HG02759 (cell line): ENCODE data around the gene MAP4.

Experiments
- ATAC-seq: cut with Tn5 transposase; IDR thresholded peaks from one replicate; pipeline ENCODE4 v1.9.1; 2021; ENCODE audit warnings: mild to moderate bottlenecking, moderate library complexity; ENCODE audit not compliant: unreplicated experiment

Gene MAP4

DNA sequence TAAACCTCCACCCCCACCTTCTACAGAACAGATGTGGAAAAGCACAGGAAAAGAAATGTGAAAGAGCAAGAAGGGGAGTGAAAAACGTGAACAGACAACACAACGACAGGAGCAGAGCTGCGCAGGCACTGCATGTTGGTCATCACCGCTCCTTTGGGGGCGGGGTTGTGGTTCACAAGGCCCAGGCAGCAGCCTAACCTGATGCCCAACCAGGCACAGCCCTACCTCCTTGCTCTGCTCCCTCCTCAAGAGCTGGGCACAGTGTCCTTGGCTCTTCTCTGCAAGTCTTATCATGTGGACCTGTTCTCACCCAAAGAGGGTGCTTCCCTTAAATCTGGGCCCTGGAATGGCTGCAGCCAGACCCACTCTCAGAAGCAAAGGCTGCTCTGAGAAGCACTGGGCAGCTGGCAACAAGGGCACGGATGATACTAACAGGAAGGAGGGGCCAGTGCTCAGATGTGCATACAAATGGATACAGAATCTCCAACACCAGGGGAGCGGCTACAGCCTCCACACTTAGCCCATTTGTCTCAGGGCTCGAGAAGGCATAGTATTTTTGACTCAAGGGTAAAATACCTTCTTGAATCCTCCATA lies 148.7 kb downstream of the MAP4 start:
- ATAC-seq: no peak

GRCh38 chr3:47865192-47865591 lies 151.0 kb downstream of the MAP4 start:
- no peak for ATAC-seq

DNA sequence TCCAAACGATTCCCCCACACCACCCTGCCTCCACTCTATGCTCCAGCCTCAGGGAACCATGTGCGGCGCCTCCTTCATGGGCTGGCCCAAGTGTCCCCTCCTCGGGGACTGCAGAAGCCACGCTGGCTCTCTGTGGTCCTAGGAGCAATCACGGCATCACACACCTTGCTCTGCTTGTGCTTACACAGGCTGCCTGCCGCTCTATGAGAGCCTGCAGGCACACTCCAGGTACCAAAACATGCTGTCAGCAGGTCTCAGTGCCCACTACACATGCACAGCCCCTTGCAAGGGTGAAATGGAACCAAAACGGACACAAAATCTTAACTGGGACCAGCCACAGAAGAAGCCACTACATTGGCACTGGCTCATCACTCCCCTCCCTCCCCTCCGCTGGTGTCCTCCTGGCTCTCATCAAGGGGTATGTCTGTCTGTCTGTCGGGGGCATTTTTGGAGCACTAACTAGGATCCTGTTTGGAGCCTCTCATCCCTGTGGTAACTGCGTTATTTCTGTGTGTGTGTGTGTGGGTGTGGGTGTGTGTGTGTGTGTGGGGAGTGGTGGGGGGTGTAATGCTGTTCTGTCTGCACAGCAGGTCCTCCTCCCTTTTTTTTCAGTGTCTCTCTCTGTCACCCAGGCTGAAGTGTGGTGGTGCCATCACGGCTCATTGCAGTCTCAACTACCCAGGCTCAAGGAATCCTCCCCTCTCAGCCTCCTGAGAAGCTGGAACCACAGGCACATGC lies 152.7 kb downstream of the MAP4 start:
- ATAC-seq: no peak

DNA sequence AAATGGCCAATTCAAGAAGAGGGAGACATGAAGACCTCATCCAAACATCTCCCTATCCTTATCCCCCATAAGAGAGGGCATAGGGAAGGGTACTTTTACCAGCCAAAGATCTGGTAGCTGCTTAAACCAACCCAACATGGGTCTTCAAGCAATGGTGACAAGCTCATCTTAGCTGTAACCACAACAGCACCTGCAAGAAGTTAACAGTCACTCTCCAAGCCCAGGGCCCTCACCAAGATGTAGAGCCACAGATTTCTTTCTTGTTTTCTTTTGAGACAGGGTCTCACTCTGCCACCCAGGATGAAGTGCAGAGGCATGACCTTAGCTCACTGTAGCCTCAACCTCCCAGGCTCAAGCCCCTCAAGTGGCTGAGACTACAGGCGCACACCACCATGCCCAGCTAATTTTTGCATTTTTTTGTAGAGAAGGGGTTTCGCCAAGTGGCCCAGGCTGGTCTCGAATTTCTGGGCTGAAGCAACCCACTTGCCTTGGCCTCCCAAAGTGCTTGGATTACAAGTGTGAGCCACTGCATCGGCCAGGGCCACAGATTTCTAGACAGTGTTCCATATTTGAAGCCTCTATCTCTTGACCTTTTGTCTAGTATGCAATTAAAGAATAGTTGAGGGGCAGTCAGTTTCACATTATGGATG lies 156.1 kb downstream of the MAP4 start:
- ATAC-seq: no peak

- no peak for ATAC-seq
These were observed 159.1 kb downstream of the MAP4 start for GRCh38 chr3:47857151-47857550.

DNA sequence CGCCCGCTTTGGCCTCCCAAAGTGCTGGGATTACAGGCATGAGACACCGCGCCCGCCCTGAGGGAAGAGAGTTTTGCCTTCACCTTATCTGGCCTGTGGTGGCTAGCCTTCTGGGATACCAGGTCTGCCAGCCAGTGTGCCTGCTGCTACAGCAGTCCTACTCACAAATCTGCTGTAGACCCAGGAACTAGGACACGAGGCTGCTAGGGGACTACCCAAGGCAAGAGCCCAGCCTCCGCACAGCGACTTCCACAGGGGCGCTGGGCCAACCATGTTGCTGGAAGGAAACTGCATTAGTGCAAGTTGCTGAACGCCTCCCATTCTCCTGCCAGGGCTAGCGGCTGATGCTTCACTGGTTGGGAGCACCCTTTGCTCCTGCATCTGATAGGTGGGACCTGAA lies 159.5 kb downstream of the MAP4 start:
- no peak for ATAC-seq

DNA sequence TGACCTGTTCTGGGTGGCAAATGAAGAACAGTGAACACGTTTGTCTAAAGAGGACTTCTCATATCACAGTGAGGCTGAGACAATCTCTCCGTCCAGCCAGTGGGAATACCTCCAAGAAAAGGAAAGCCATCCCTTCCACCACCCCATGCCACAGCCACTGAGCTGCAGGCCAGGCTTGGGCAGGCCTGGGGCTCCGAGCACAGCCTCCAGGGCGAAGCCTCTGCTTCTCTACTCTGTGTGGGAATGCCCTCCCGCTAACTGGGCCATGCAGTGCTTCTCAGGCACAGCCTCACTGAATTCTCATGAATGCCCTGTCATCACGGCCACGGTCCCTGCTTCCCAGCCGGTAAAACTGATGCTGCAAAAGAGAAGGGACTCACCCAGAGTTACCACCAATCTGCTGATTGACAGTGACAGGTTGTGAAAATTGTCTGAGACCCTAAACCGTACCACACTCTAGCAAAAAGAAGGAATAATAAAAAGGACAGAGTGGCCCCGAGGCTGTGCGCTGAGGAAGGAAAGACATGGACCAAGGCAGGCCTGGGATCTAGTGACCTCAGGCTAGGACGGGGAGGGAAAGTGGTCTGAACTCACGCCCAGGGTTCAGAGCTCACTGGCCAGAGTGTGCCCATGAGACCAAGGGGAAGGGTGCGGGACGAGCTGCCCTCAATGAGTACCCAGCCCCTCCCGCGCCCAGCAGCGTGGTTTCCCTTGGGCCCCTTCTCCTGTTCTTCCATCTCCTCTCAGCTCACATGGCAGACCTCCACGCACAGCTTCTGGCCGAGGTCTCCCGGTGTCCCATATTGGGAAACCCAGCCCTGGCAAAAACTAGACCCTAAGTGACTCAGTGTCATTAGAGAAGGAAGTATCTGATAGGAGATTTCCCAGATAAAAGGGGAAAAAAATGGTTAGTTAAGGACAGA lies 160.5 kb downstream of the MAP4 start:
- no peak for ATAC-seq

- ATAC-seq: no peak
These were observed 161.3 kb downstream of the MAP4 start for GRCh38 chr3:47854720-47855455.

DNA sequence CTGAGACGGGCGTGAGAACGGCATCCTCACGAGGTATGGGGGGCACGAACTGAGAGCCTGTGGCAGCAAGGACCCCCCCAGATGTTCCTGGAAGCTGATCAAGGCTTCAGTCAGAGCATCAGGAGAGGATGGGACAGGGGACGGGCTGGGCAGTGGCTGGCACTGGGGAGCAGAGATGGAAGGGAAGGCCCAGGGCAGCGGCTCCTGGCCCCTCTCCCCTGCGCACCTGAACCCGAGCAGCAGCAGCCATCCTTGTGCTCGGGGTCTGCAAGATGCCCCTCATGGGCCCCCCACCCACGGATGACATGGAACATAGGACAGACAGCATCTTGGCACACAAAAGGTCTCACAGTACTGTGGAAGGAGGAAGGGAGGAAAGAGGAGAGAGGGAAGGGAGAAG lies 161.9 kb downstream of the MAP4 start:
- no peak for ATAC-seq

DNA sequence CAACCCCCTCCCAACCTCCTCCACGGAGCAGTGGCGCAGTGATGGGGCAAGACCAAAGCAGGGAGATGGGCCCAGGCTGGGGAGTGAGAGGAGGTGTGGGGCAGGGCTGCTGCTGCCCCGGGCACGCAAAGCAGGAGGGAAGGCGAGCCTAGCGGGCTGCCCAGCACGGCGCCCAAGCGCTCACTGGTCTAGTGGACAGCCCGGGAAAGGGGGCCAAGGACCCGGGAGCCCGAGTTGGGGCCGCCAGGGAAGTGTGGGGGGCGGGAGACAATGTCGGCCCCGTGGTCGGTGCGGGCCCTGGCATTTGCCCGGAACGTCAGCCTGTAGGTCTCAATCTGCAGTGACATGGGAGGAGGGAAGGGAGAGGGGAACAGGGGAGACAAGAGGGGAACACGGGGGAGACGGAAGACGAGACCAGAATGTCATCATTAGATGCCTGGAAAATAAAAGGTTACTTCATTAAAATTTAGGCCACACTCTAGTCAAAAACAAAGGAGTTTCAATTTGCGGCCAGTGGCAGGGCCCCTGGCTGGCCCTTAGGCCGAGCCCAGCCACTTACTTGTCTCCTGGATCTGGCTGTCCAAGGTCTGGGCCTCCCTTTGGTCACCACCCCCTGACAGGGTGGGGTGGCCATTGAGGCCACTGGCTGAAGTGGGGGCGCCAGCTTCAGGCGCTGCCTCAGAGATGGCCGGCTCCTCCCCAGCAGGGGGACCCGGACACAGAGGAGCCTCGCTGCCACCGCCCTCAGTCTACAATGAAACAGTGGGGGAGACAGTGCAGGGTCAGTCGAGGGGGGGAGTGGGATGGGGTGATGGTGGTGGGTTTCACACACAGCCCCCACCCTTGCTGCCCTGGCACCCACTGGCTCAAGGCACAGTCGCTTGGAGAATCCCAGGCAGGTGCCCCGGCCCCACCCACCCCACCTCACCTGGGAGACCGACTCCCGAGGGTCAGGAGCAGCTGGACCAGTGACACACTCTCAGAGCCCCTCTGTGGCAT lies 163.3 kb downstream of the MAP4 start:
- no peak for ATAC-seq

GRCh38 chr3:47851888-47852603 lies 164.2 kb downstream of the MAP4 start:
- no peak for ATAC-seq

DNA sequence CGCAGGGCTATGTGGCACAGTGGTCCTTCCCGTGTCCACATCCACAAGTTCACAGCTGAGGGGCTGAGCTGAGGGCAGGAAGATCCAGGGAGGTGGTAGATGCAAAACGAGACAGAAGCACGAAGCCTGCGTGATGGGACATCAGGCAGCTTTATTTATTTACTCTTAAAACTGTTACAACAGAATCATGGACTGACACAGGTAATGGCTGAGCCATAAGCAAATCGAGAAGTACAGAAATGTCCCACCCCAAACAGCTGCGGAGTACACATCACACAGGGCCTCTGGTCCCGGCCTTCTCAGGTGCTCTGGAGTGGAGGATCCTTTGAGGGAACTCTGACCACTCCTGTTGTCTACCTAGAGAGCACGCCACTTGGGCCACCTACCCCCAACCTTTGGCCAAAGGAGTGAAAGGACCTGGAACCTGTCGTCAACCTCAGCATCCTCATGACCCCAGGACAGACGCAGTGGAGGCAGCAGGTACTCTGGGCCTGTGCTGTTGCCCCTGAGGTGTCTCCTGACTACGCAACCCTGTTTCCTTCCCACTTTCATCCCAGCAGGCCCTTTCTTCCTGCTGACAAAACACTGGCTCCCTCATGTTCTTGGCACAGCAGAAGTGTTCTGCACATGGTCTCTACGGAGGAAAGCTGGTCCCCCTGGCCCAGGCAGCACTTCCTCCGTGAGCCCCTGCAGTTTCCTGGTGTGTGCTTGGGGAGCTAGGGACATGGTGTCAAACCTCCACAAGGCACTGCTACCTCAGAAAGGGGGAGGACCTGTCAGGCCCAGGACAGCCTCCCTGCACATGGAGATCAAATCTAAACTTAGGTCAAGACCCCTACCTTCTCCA lies 165.4 kb downstream of the MAP4 start:
- ATAC-seq: no peak

GRCh38 chr3:47849699-47850563 lies 166.3 kb downstream of the MAP4 start:
- ATAC-seq: no peak

- no peak for ATAC-seq
These were observed 167.0 kb downstream of the MAP4 start for GRCh38 chr3:47849186-47849698.

GRCh38 chr3:47848599-47849117 lies 167.6 kb downstream of the MAP4 start:
- ATAC-seq: no peak

- ATAC-seq: no peak
These were observed 168.3 kb downstream of the MAP4 start for GRCh38 chr3:47847801-47848518.
